ENCODE data around the gene TCL1B. TPM values are rescaled to one million over a fixed set of nuclear protein-coding genes. Genes with fewer than 3 reads are reported as not detected.

TCL1B gene
- total and polyA plus RNA-seq, 2 donors (not counting 1 experiment from before 2014, with no cell fraction given) = 5.7 to 9.6 TPM

DNA sequence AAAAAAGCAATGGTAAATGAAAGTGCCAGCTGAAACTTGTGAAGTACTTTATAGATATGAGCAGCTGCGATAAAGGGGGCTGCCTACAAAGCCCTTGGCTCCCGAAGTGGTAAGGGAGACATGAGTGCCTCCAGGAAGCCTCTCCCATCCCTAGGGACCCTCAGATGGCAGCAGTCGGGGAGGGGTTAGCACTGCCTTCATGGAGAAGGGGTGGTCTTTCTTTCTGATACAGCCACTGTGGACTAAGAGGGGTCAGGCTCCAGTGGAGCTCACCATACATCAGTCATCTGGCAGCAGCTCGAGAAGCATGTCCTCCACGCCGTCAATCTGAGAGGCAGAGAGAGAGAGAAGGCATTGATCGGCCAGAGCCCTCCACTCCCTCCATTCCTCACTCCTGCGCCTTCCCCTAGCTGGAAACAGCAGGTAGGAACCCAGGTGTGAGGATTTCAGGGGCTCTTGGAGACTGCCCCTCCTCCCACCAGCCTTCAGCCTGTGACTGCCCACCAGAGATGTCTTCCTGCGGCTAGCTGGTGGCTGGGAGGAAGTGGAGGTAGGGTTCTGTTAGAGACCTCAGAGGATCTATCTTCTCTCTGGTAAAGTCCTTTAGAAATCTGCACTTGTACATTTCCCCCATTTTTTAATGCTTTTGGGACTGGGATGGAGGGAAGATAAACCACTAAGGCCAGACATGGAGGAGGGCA lies 25.4 kb downstream of the TCL1B start:
- H3K9me3 Mint-ChIP-seq (ENCODE audit: insufficient read depth) = no peaks in the 10 kb centered on the region
- POLR2A ChIA-PET = interaction anchor here (0.5 to 1.8 kb wide), 8 partner anchors 12 to 768 kb away, joined by 3 to 19 read pairs (median 4); no protein-coding TSS in a partner anchor
- ATAC-seq (ENCODE audit: low read depth) = peak; percentile 18
- Histone ChIP-seq H3K4me3 (ENCODE audit: control extremely low read depth in 1 of 5, extremely low read depth in 1 of 5, insufficient read depth in 1 of 5, low read depth in 2 of 5, low read length in 4 of 5) (peak overlapping the region; percentile 70 to 96 (median 90)), H3K27me3 (replicated peaks in 1 of 4; ENCODE audit: control extremely low read depth in 1 of 4, control insufficient read depth in 3 of 4, insufficient read depth in 4 of 4, low read length in 3 of 4) (peaks cover 0 to 5% (median 3%) of the 10 kb centered on the region in 4 experiments), H3K4me2 (replicated peaks; ENCODE audit: low read depth, low read length, poor library complexity, severe bottlenecking) (peak overlapping the region; percentile 75), H4K20me1 (ENCODE audit: control insufficient read depth, insufficient read depth, low read length, poor library complexity, severe bottlenecking) (no peaks in the 10 kb centered on the region), H3K9ac (ENCODE audit: low read length) (peak overlapping the region; percentile 82), H3K79me2 (ENCODE audit: control insufficient read depth, insufficient read depth, low read length) (peaks cover 81% of the 10 kb centered on the region), H3K27ac (ENCODE audit: low read length in 2 of 2) (peak overlapping the region; percentile 76 to 81), H3K36me3 (replicated peaks in 1 of 2; ENCODE audit: control extremely low read depth in 1 of 2, control insufficient read depth in 1 of 2, extremely low read depth in 1 of 2, insufficient read depth in 2 of 2, low read length in 1 of 2) (peaks cover 8 to 33% of the 10 kb centered on the region in 2 experiments), H3K9me3 (ENCODE audit: control extremely low read depth in 1 of 3, control insufficient read depth in 2 of 3, insufficient read depth in 1 of 3, low read length in 2 of 3) (peaks cover 0 to 5% (median 0%) of the 10 kb centered on the region in 3 donors), H2AFZ (ENCODE audit: insufficient read depth, low read depth, low read length, poor library complexity, severe bottlenecking) (peak overlapping the region; percentile 11), H3K4me1 (ENCODE audit: control insufficient read depth in 2 of 2, insufficient read depth in 2 of 2, low read length in 2 of 2) (peaks cover 44 to 78% of the 10 kb centered on the region in 2 donors)
- TF ChIP-seq, protein P1, sequence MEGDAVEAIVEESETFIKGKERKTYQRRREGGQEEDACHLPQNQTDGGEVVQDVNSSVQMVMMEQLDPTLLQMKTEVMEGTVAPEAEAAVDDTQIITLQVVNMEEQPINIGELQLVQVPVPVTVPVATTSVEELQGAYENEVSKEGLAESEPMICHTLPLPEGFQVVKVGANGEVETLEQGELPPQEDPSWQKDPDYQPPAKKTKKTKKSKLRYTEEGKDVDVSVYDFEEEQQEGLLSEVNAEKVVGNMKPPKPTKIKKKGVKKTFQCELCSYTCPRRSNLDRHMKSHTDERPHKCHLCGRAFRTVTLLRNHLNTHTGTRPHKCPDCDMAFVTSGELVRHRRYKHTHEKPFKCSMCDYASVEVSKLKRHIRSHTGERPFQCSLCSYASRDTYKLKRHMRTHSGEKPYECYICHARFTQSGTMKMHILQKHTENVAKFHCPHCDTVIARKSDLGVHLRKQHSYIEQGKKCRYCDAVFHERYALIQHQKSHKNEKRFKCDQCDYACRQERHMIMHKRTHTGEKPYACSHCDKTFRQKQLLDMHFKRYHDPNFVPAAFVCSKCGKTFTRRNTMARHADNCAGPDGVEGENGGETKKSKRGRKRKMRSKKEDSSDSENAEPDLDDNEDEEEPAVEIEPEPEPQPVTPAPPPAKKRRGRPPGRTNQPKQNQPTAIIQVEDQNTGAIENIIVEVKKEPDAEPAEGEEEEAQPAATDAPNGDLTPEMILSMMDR (IDR thresholded peaks at IDR 0.05) = no peak
- no peak for TF ChIP-seq EZH2 (IDR thresholded peaks at IDR 0.05; ENCODE audit: borderline replicate concordance, insufficient read depth, low read depth, low read length, poor library complexity, severe bottlenecking)
- peak overlapping the region; percentile 93 for H3K27ac Mint-ChIP-seq
- DNase-seq = peak; percentile 55
- intact Hi-C loops (cut with micrococcal nuclease) = loop anchor here (2.0 to 5.0 kb wide), 2 partner anchors 15 to 61 kb away; no protein-coding TSS in a partner anchor
- CTCF ChIA-PET = interaction anchor here (0.8 to 3.8 kb wide), 10 partner anchors 9 to 102 kb away, joined by 3 to 18 read pairs (median 8); no protein-coding TSS in a partner anchor
- H3K4me3 Mint-ChIP-seq = peak overlapping the region; percentile 95
- peaks cover 32% of the 10 kb centered on the region for H3K27me3 Mint-ChIP-seq
- 0% methylated on average over 3 of the region's 9 CpGs for WGBS (ENCODE audit: insufficient coverage)
- peaks cover 66% of the 10 kb centered on the region for H3K4me1 Mint-ChIP-seq

Measured in B cell (primary cell).